ENCODE results near the gene EXD3.

EXD3 gene

DNA sequence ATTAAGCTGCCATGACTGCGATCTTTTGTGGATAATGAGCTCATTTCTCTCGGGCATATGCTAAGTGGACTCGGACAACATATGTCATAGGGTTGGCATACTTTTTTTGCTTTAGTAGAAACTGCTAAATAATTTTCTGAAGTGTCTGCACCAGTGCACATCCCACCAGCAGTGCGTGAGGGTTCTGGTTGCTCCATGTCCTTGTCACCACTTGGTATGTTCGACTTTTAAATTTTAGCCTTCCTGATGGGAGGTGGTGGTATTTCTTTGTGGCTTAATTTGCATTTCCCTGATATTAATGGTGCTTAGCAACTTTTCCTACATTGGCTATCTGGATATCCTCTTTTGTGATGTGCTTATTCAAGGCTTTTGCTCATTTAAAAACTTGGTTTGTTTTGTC, 63.1 kb downstream of the EXD3 start:
- H3K4me1 ChIP-seq (ENCODE audit: control insufficient read depth, insufficient read depth, low read length), result no peaks in the 10 kb centered on the region
- H3K9me3 ChIP-seq (ENCODE audit: control insufficient read depth in 2 of 2, low read length in 2 of 2), result peaks cover 0 to 18% of the 10 kb centered on the region in 2 donors
- H3K27ac ChIP-seq (ENCODE audit: low read length), result no peak overlapping the region
- H3K9ac ChIP-seq (ENCODE audit: low read length in 2 of 2), result no peak overlapping the region
- no peaks in the 10 kb centered on the region for H3K36me3 ChIP-seq (ENCODE audit: control insufficient read depth in 2 of 2, insufficient read depth in 2 of 2, low read length in 2 of 2)
- H3K27me3 ChIP-seq (ENCODE audit: control insufficient read depth in 1 of 2, insufficient read depth in 2 of 2, low read length in 2 of 2), result no peaks in the 10 kb centered on the region
- no peak overlapping the region for H3K4me3 ChIP-seq (ENCODE audit: low read length in 2 of 2)

DNA sequence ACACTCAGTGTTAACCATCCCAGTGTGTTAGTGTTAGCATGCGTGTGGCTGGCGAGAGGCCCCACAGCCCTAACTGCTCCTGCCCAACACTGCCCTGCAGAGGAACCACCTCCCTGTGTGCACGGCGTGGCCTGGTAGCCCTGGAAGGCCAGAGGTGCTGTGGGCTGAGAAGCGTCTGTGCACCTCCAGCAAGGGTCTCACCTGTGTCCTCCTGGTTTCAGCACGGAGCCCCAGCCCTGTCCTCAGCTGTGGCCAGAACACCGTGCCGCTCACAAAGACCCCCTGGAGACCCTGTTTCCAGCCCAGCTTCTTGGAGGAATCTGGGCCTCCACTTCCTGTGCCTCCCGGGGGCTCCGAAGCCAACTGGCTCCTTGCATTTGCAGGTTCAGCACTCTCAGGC, 64.8 kb downstream of the EXD3 start:
- Histone ChIP-seq H3K4me3 (ENCODE audit: low read length in 2 of 2) (no peak overlapping the region), H3K9ac (ENCODE audit: low read length in 2 of 2) (no peak overlapping the region), H3K36me3 (ENCODE audit: control insufficient read depth in 2 of 2, insufficient read depth in 2 of 2, low read length in 2 of 2) (no peaks in the 10 kb centered on the region), H3K27ac (ENCODE audit: low read length) (no peak overlapping the region), H3K4me1 (ENCODE audit: control insufficient read depth, insufficient read depth, low read length) (no peaks in the 10 kb centered on the region), H3K9me3 (ENCODE audit: control insufficient read depth in 2 of 2, low read length in 2 of 2) (peaks cover 0 to 18% of the 10 kb centered on the region in 2 donors), H3K27me3 (ENCODE audit: control insufficient read depth in 1 of 2, insufficient read depth in 2 of 2, low read length in 2 of 2) (no peaks in the 10 kb centered on the region)

DNA sequence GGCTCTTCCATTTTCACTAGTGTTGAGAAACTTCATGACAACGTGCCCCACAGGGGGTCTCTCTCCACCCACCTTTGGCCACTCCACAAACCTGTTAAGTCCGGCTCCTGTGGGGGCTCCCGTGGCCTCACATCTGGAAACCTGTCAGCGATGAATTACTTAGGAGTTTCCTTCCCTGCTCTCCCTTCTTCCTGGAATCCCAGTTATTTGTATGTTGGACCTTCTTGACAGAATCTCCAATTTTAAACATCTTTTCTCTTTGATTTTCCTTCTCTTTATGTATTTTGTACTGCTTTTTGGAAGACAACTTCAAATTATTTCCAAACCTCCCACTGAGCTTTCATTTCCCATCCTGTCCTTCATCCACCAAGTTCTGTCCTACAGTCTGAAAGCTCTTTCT, 65.8 kb downstream of the EXD3 start:
- H3K27me3 ChIP-seq (ENCODE audit: control insufficient read depth in 1 of 2, insufficient read depth in 2 of 2, low read length in 2 of 2), result no peaks in the 10 kb centered on the region

DNA sequence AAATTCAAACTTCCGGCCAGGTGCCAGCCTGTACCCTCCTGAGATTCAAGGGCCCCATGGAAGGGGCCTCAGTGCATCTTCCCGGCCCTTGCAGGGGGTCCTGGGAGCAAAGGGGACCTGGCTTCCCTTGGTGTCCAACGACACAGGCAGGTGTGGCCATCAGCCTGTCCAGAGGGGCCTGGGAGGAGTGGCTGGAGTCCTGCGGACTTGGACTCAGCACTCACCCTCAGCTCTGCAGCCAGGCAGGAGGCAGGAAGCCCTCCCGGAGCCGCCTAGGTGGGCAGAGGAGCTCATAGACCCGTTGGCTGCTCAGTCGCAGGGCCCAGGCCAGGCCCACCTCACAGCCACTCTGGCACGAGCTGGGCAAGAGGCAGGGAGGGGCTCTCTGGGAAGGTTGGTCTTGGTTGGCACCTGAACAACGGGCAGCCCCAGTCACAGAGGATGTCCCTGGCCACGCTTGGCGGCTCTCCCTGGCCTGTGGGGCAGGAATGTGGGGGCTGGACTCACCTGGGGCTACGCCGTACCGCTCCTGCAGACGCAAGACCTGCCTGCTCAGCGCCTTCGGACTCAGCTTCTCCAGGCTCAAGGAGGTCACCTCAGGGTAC, 67.1 kb downstream of the EXD3 start:
- no peaks in the 10 kb centered on the region for H3K4me1 ChIP-seq (ENCODE audit: control insufficient read depth, insufficient read depth, low read length)
- peaks cover 0 to 18% of the 10 kb centered on the region in 2 donors for H3K9me3 ChIP-seq (ENCODE audit: control insufficient read depth in 2 of 2, low read length in 2 of 2)
- H3K27me3 ChIP-seq (ENCODE audit: control insufficient read depth in 1 of 2, insufficient read depth in 2 of 2, low read length in 2 of 2), result no peaks in the 10 kb centered on the region
- no peak overlapping the region for H3K27ac ChIP-seq (ENCODE audit: low read length)
- H3K36me3 ChIP-seq (ENCODE audit: control insufficient read depth in 2 of 2, insufficient read depth in 2 of 2, low read length in 2 of 2), result no peaks in the 10 kb centered on the region
- H3K9ac ChIP-seq (ENCODE audit: low read length in 2 of 2), result no peak overlapping the region
- H3K4me3 ChIP-seq (ENCODE audit: low read length in 2 of 2), result no peak overlapping the region

More for the DNA sequence above, 65.8 kb downstream of the EXD3 start:
- Histone ChIP-seq H3K36me3 (ENCODE audit: control insufficient read depth in 2 of 2, insufficient read depth in 2 of 2, low read length in 2 of 2) (no peaks in the 10 kb centered on the region), H3K4me3 (ENCODE audit: low read length in 2 of 2) (no peak overlapping the region), H3K9me3 (ENCODE audit: control insufficient read depth in 2 of 2, low read length in 2 of 2) (peaks cover 0 to 18% of the 10 kb centered on the region in 2 donors), H3K27ac (ENCODE audit: low read length) (no peak overlapping the region), H3K9ac (ENCODE audit: low read length in 2 of 2) (no peak overlapping the region), H3K4me1 (ENCODE audit: control insufficient read depth, insufficient read depth, low read length) (no peaks in the 10 kb centered on the region)

DNA sequence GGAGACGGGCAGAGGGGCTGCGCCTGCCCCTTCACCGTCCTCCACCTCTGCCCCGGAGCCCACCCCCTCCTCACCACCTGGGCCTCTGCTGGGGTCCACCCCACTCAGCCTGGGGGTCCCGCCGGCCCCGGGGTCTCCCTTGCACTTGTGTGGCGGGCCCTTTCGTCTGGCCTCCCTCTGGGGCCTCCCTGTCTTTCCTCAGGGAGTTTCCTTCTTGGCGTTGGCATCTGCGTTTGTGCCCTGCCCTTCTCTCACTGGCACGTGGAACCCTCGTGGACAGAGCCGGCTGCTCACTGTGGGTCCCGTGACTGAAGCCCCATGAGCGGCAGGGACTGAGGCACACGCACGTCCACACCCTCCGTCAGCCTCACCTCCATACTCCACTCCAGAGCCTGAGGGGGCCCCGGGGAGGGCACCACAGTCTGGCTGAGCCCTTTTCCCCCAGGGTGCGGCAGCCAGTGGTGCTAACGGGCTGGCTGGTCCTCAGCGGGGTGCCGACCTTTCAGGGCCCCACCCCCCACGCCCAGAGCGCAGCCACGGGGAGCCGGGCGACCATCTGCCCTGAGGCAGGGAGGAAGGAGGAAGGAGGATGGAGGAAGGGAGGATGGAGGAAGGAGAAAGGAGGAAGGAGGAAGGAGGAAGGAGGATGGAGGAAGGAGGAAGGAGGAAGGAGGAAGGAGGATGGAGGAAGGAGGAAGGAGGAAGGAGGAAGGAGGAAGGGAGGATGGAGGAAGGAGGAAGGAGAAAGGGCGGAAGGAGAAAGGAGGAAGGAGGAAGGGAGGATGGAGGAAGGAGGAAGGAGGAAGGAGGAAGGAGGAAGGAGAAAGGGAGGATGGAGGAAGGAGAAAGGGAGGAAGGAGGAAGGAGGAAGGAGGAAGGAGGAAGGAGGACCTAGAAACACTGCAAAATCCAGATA, 67.9 kb downstream of the EXD3 start:
- no peak overlapping the region for H3K4me3 ChIP-seq (ENCODE audit: low read length in 2 of 2)
- no peaks in the 10 kb centered on the region for H3K27me3 ChIP-seq (ENCODE audit: control insufficient read depth in 1 of 2, insufficient read depth in 2 of 2, low read length in 2 of 2)
- H3K27ac ChIP-seq (ENCODE audit: low read length), result no peak overlapping the region
- H3K36me3 ChIP-seq (ENCODE audit: control insufficient read depth in 2 of 2, insufficient read depth in 2 of 2, low read length in 2 of 2), result no peaks in the 10 kb centered on the region
- no peaks in the 10 kb centered on the region for H3K4me1 ChIP-seq (ENCODE audit: control insufficient read depth, insufficient read depth, low read length)
- H3K9me3 ChIP-seq (ENCODE audit: control insufficient read depth in 2 of 2, low read length in 2 of 2), result peaks cover 0 to 18% of the 10 kb centered on the region in 2 donors
- no peak overlapping the region for H3K9ac ChIP-seq (ENCODE audit: low read length in 2 of 2)

DNA sequence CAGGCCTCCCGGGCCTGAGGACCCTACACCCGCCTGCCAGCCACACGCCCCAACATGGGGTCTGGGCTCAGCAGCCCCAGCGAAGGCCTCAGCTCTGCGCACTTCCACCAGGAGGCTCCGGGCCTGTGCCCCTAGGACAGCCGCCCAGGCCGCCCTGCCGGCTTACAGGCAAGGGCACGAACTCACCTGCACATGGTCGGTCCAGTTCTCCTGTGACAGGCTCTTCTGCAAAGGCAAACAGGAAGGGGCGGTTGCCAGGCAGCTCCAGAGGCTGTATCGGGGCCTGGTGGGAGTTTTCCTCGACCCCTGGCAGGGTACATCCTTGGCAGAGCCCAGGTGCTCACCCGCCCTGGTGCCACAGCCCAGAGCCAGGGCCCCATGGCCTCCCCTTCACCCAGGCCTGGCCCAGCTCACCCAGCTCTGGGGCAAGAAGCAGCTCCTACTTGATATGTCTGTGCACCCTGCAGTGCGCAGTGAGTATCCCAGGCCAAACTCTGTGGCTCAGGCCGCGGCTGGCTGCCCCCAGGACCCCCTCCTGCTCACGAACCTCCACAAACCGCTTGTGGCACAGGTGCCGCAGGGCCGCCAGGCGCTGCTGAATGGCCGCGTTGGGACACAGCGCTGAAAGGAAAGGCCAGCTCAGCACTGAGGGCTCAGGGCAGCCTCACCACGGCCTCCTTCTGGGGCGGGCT, 68.7 kb downstream of the EXD3 start:
- H3K4me3 ChIP-seq (ENCODE audit: low read length in 2 of 2), result no peak overlapping the region
- H3K36me3 ChIP-seq (ENCODE audit: control insufficient read depth in 2 of 2, insufficient read depth in 2 of 2, low read length in 2 of 2), result no peaks in the 10 kb centered on the region
- peaks cover 0 to 18% of the 10 kb centered on the region in 2 donors for H3K9me3 ChIP-seq (ENCODE audit: control insufficient read depth in 2 of 2, low read length in 2 of 2)
- H3K9ac ChIP-seq (ENCODE audit: low read length in 2 of 2), result no peak overlapping the region
- H3K4me1 ChIP-seq (ENCODE audit: control insufficient read depth, insufficient read depth, low read length), result no peaks in the 10 kb centered on the region
- no peak overlapping the region for H3K27ac ChIP-seq (ENCODE audit: low read length)
- H3K27me3 ChIP-seq (ENCODE audit: control insufficient read depth in 1 of 2, insufficient read depth in 2 of 2, low read length in 2 of 2), result no peaks in the 10 kb centered on the region

DNA sequence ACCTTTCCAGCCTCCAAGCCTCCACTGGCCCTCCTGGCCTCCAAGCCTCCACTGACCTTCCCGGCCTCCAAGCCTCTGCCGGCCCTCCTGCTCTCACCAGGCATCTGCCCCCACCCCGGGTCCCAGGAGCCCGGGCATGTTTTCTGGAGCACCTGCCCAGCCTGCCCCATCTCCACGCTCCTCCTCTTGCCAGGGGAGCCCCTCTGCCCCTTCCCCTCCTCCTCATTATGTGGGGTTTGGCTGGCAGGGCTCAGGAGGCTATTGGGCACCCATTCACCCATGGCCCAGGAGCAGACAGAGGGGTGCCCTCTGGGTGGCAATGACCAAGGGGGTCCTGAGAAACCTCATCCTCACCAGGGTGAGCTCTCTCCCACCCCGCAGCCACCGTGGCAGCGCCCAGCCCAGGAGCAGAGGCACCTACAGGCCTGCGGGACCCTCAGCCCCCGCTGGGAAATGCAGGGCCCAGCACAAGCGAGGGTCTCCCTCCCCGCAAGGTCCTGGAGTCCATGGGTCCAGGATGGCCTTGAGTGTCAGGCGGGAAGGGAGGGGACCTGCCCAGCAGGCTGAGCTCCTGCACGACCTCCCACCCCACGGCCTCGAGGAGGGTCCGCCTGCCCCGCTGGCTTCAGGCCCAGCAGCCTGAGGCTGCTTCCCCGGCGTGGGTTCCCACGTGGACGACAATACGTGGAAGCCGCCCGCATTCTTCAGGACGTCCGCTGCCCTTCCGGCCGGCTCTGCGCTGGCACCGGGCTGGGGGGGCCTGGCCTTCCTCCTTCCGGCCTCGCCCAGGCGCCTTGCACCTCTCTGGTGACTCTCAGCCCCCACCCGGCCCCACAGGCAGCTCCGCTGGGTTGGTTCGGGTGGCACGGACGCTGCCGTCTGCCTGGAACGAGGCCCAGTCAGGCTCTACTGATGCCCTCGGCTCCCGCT, 69.5 kb downstream of the EXD3 start:
- Histone ChIP-seq H3K4me3 (ENCODE audit: low read length in 2 of 2) (no peak overlapping the region), H3K9me3 (ENCODE audit: control insufficient read depth in 2 of 2, low read length in 2 of 2) (peaks cover 0 to 18% of the 10 kb centered on the region in 2 donors), H3K4me1 (ENCODE audit: control insufficient read depth, insufficient read depth, low read length) (no peaks in the 10 kb centered on the region), H3K36me3 (ENCODE audit: control insufficient read depth in 2 of 2, insufficient read depth in 2 of 2, low read length in 2 of 2) (no peaks in the 10 kb centered on the region), H3K27ac (ENCODE audit: low read length) (no peak overlapping the region), H3K9ac (ENCODE audit: low read length in 2 of 2) (no peak overlapping the region), H3K27me3 (ENCODE audit: control insufficient read depth in 1 of 2, insufficient read depth in 2 of 2, low read length in 2 of 2) (no peaks in the 10 kb centered on the region)

DNA sequence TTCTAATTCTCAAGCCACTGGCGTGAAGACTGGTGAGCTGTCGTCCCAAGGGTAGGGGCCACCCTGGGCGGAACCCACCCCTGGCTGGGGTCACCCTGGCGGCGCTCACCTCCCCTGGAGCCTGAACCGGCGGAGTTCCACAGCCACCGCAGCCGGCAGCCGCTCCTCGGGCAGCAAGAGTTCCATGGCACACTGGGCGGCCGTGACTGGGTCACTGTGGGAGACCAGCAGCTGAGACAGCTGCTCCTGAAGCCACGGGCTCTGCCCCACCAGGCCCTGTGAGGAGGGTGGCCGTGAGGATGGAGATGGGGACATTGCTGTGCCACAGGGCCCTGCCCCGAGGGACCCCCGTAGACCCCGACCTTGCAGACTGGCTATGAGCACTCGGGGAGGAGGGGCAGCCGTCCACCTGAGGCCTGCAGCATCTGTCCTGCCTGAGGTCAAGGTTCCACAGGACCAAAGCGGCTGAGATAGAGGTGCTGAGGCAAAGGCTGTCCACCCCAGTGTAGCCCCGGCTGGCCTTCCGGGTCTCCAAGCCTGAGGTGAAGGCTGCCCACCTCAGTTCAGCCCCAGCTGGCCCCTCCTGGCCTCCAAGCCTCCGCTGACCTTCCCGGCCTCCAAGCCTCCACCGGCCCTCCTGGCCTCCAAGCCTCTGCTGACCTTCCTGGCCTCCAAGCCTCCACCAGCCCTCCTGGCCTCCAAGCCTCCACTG, 70.3 kb downstream of the EXD3 start:
- no peak overlapping the region for H3K27ac ChIP-seq (ENCODE audit: low read length)
- peaks cover 0 to 11% of the 10 kb centered on the region in 2 donors for H3K9me3 ChIP-seq (ENCODE audit: control insufficient read depth in 2 of 2, low read length in 2 of 2)

DNA sequence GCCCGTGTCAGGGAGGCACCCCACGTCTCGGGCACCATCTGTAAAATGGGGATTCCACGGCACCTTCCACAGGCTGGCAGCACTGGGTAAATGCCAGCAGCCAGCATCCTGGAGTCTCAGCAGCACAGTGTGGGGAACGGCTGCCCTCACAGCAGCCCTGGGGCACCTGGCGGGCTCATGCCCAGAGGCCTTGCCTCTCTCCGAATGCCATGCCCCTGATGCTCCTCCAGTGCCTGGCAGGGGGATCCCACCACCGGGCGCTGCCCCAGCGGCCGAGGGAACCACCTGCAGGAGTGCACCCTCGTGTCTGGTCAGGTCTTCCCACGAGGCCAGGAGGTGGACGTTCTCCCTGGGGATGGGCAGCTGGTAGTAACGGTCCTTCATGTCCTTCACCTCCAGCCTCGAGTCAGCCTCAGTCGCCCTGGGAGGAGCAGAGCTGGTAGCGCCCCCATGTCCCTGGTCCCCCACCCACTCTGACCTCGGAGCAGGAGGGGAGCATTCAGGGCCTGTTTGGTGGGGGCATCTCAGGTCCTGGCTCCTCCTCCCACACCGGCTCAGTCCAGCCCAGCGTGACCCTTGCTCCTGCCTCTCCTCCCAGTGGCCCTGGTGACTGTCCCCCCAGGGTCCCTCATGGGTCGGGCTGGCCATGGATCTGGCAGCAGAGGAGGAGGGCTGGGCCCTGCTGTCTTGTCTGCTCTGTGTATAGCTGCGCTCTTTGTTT, 71.0 kb downstream of the EXD3 start:
- Histone ChIP-seq H3K9me3 (ENCODE audit: control insufficient read depth in 2 of 2, low read length in 2 of 2) (peaks cover 0 to 9% of the 10 kb centered on the region in 2 donors), H3K9ac (ENCODE audit: low read length in 2 of 2) (no peak overlapping the region), H3K36me3 (ENCODE audit: control insufficient read depth in 2 of 2, insufficient read depth in 2 of 2, low read length in 2 of 2) (peaks cover 3% of the 10 kb centered on the region in 2 donors), H3K4me1 (ENCODE audit: control insufficient read depth, insufficient read depth, low read length) (no peaks in the 10 kb centered on the region), H3K27me3 (ENCODE audit: control insufficient read depth in 1 of 2, insufficient read depth in 2 of 2, low read length in 2 of 2) (no peaks in the 10 kb centered on the region), H3K4me3 (ENCODE audit: low read length in 2 of 2) (no peak overlapping the region), H3K27ac (ENCODE audit: low read length) (no peak overlapping the region)

More for the DNA sequence above, 70.3 kb downstream of the EXD3 start:
- Histone ChIP-seq H3K9ac (ENCODE audit: low read length in 2 of 2) (no peak overlapping the region), H3K27me3 (ENCODE audit: control insufficient read depth in 1 of 2, insufficient read depth in 2 of 2, low read length in 2 of 2) (no peaks in the 10 kb centered on the region), H3K4me1 (ENCODE audit: control insufficient read depth, insufficient read depth, low read length) (no peaks in the 10 kb centered on the region), H3K36me3 (ENCODE audit: control insufficient read depth in 2 of 2, insufficient read depth in 2 of 2, low read length in 2 of 2) (no peaks in the 10 kb centered on the region), H3K4me3 (ENCODE audit: low read length in 2 of 2) (no peak overlapping the region)
